Epithelial cell of esophagus (primary cell): ENCODE results near the gene NCMAP.
A peak's percentile ranks its signal among the peaks of the same experiment; 100 is the strongest.

Experiments used
- DNase-seq: peaks from one replicate; pipeline ENCODE4 v3.0.0; 2010; ENCODE audit warnings: low read depth
- H3K4me3 ChIP-seq: 2 replicates; pipeline ENCODE4 v1.5.1; 2011; ENCODE audit warnings: mild to moderate bottlenecking, low read length, control low read depth
- TF ChIP-seq, protein P1 (sequence below): IDR thresholded peaks from 2 replicates; pipeline ENCODE4 v1.5.1; 2011; ENCODE audit warnings: low read depth, mild to moderate bottlenecking, low read length, control low read depth, inconsistent platforms; ENCODE audit not compliant: insufficient read depth; ENCODE audit errors: missing control alignments

Gene NCMAP

DNA sequence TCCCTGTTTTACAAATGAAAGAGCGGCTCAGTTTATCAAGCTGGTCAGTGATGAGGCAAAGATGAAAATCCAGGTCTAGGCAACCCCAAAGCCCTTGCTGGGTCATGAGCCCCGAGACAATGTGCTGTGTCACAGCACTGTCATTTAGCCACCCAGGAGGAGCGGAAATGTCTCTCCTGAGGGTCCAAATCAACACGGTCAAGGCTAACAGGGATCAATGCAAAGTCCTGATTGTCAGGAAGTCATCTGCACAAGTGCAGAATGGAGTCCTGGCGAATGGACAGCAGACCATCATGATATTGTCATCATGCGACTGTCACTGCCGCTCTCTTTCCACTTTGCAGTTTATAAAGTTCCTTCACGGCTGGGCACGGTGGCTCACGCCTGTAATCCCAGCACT is 30.2 kb downstream of the NCMAP start:
- TF ChIP-seq, protein P1, sequence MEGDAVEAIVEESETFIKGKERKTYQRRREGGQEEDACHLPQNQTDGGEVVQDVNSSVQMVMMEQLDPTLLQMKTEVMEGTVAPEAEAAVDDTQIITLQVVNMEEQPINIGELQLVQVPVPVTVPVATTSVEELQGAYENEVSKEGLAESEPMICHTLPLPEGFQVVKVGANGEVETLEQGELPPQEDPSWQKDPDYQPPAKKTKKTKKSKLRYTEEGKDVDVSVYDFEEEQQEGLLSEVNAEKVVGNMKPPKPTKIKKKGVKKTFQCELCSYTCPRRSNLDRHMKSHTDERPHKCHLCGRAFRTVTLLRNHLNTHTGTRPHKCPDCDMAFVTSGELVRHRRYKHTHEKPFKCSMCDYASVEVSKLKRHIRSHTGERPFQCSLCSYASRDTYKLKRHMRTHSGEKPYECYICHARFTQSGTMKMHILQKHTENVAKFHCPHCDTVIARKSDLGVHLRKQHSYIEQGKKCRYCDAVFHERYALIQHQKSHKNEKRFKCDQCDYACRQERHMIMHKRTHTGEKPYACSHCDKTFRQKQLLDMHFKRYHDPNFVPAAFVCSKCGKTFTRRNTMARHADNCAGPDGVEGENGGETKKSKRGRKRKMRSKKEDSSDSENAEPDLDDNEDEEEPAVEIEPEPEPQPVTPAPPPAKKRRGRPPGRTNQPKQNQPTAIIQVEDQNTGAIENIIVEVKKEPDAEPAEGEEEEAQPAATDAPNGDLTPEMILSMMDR = no peak
- DNase-seq = no peak

DNA sequence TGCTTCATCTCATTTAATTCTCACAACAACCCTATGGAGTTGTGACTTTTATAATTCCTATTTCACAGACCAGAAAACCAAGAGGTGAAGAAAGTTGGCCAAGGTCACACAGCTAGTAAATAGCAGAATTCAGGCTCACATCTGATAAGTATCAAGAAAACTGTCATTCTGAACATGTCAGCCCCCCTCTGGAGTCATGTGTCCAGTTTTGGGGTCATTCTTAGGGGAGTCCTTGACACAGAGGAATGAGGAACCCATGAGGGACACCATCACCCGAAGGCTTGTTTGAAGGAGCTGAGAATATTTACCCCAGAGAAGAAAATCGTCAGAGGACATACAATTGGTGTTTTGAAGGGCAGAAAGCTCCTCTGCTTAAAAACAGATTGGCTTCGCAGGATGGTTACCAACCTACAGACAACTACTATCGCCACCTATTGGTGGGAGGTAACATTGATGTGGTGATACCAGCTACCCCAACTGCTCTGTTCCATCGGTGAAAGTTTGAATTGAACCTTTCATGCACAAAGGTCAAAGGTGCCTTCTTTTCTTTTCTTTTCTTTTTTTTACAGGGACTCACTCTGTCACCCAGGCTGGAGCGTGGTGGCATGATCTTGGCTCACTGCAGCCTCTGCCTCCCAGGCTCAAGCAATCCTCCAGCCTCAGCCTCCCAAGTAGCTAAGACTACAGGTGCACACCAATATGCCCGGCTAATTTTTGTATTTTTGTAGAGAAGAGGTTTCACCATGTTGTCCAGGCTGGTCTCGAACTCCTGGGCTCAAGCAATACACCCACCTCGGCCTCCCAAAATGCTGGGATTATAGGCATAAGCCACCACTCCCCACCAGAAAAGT is 31.3 kb downstream of the NCMAP start:
- TF ChIP-seq, protein P1 = peak; percentile 83
- no peak overlapping the region for H3K4me3 ChIP-seq
- peak; percentile 70 for DNase-seq

More for the DNA sequence above, 30.2 kb downstream of the NCMAP start:
- H3K4me3 ChIP-seq = no peak overlapping the region

DNA sequence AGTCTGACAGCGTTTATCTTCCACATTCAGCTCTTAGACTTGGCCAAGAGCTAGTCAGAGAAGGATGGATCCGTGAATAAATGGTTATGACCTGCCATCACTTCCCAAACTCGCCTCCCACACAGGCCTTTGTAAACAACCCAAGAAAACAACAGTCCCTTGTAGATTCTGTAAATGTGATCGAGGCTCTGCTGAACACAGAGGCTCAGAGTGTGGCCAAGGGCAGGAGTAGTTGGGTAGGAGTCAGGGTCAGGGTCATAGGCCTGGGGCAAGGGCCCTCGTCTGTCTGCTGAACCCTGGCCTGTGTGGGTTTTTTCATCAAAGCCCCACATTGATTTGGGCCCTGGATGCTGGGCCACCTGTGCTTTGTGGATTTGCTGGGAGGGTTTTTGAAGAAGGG is 32.7 kb downstream of the NCMAP start:
- no peak for DNase-seq
- H3K4me3 ChIP-seq = no peak overlapping the region
- TF ChIP-seq, protein P1 = no peak

DNA sequence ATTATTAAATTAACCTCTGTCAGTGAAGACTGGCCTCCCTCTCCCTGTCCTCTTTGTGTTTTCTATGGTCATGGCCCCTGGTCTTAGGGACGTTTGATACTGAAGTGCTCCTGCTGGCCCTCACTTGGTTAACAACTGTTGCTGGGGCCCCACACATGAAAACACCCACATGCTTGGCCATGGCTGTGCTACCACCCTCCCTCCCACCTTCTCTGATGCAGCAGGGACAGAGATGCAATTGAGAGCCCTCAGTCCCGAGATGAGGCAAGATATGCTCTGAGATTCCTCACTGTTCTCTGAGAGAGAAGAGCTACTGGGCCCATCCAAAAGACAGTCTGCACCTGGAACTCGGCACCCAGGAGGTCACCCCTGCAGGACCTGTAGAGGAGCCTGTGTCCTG is 33.3 kb downstream of the NCMAP start:
- no peak overlapping the region for H3K4me3 ChIP-seq
- TF ChIP-seq, protein P1 = no peak
- no peak for DNase-seq

DNA sequence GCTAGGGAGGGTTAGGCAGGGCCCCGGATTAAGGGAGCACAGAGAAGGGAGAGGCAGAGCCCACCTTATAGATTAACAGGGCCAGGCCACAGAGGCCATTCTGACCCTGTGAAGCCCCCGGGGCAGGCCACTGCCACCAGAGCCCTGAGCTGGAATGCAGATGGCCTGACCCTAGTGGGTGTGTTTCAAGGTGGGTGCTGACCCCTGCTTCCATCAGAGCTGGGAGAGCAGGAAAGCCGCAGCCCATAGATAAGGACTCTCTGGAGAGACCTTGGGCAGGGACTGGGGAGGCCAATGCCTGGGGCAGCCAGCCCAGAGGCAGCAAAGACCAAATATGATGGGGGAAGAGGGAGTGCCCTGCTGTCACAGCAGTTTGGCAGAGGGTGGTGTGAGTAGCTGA is 35.9 kb downstream of the NCMAP start:
- H3K4me3 ChIP-seq = no peak overlapping the region
- DNase-seq = no peak
- TF ChIP-seq, protein P1 = no peak

DNA sequence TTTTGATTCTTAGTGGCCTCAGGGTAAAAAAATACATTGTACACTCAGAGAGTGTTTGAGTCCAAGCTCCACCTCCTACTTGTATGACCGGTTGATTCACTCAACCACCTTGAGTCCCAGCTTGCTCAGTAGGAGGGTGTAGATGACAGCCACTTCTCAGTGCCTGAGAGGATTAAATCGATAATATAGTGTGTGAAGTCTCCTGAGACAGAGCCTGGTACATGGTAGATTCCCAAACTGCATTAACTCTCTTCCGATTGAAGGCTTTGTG is 38.4 kb downstream of the NCMAP start:
- no peak overlapping the region for H3K4me3 ChIP-seq
- TF ChIP-seq, protein P1 = no peak

DNA sequence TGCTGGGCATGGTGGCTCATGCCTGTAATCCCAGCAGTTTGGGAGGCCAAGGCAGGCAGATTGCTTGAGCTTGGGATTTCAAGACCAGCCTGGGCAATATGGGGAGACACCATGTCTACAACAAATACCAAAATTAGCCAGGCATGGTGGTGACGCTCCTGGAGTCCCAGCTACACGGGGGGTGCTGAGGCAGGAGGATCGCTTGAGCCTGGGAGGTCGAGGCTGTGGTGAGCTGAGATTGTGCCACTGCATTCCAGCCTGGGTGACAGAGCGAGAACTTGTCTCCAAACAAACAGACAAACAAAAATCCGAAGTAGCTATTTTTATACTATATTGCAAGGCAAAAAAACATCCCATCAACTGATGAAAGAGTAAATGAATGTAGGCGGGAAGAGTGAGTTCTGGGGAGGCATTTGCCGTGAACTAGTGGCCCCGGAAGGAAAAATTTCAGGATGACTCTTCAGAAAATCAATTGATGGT is 40.6 kb downstream of the NCMAP start:
- no peak overlapping the region for H3K4me3 ChIP-seq
- no peak for DNase-seq
- TF ChIP-seq, protein P1 = no peak

More for the DNA sequence above, 38.4 kb downstream of the NCMAP start:
- DNase-seq = peak; percentile 94
